ENCODE measurements around the gene UBR3. TPM values are rescaled to one million over a fixed set of nuclear protein-coding genes. Genes with fewer than 3 reads are reported as not detected.

Gene UBR3
- total and polyA plus RNA-seq, 2 of the 4 experiments (the other 2 are of a cell fraction): 10.0 to 33.9 TPM

DNA sequence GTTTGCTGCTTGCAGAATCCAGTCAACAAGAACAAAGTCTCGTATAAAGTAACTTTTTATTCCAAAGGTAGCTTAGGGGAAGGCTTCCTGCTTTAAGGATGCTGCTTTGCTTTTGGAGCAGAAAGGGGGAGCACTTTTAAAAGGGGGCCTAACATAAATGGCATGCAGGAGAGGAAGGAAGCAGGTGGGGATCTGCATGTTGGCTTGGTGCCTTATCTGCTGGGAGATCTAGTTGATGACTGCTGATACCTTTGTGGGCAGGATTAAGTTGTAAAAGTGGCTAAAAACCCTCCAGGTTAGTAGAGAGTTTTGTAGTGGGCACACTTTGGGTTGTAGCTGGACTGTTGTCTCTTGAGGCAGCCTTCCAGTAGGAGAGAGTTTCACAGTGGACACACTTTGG is 22.5 kb downstream of the UBR3 start:
- in situ Hi-C loops (cut with MboI; ENCODE audit: low sequenced_read_pairs) (no loop called here), intact Hi-C loops (cut with micrococcal nuclease) (no loop called here), dilution Hi-C loops (cut with HindIII; ENCODE audit: low sequenced_read_pairs, unreplicated experiment) (no loop called here)
- Histone ChIP-seq H2BK15ac (ENCODE audit: low read depth, low read length) (no peak overlapping the region), H3K9ac (ENCODE audit: low read depth, low read length) (no peak overlapping the region), H2BK5ac (ENCODE audit: low read depth, low read length, poor library complexity, severe bottlenecking) (no peak overlapping the region), H3K18ac (ENCODE audit: low read depth, low read length) (no peak overlapping the region), H3K4me2 (ENCODE audit: low read depth, low read length) (no peak overlapping the region), H4K91ac (ENCODE audit: insufficient read depth, low read depth, low read length) (no peak overlapping the region), H2BK20ac (ENCODE audit: low read depth, low read length) (no peak overlapping the region), H4K20me1 (ENCODE audit: insufficient read depth, low read length) (peaks cover 5% of the 10 kb centered on the region; the same call in 1 of the 2 replicates), H3K79me1 (ENCODE audit: low read depth in 1 of 2, low read length in 2 of 2) (peaks cover 25 to 39% of the 10 kb centered on the region in 2 experiments; a peak in 3 of 4 replicates), H3K23ac (ENCODE audit: low read depth, low read length) (no peak overlapping the region), H2BK120ac (ENCODE audit: low read depth, low read length) (no peak overlapping the region), H3K9me1 (ENCODE audit: insufficient read depth, low read length) (no peaks in the 10 kb centered on the region), H3K36me3 (ENCODE audit: control insufficient read depth, insufficient read depth, low read length) (0 out of 2 replicates have a peak, but pooled peaks cover 5% of the 10 kb centered on the region), H4K5ac (ENCODE audit: low read depth, low read length) (no peak overlapping the region), H4K8ac (ENCODE audit: low read depth in 2 of 2, low read length in 2 of 2) (no peak overlapping the region), H3K9me3 (ENCODE audit: control insufficient read depth, insufficient read depth, low read length) (no peaks in the 10 kb centered on the region; the same call in 1 of the 2 replicates), H2AK9ac (replicated peaks; ENCODE audit: low read depth, low read length, poor library complexity) (no peak overlapping the region), H3K14ac (replicated peaks; ENCODE audit: low read depth, low read length) (no peak overlapping the region), H3K4me3 (ENCODE audit: insufficient read depth, low read depth, low read length) (no peak overlapping the region), H3K4ac (ENCODE audit: low read depth, low read length) (no peak overlapping the region), H2AK5ac (ENCODE audit: low read depth, low read length) (no peak overlapping the region), H3K4me1 (ENCODE audit: control insufficient read depth, insufficient read depth, low read length) (no peaks in the 10 kb centered on the region), H3K27me3 (ENCODE audit: control insufficient read depth, insufficient read depth, low read length) (no peaks in the 10 kb centered on the region), H3K56ac (ENCODE audit: extremely low read depth, insufficient read depth, low read length) (no peak overlapping the region), H2AFZ (replicated peaks; ENCODE audit: low read length, poor library complexity) (no peak overlapping the region), H3K27ac (ENCODE audit: insufficient read depth, low read length) (no peak overlapping the region)
- no peak for DNase-seq
- ChIA-PET CTCF (no interaction called here), POLR2A (ENCODE audit: unreplicated experiment) (no interaction called here)
- WGBS, 2 experiments (ENCODE audit: extremely low coverage in 2 of 2, insufficient read length in 1 of 2): no CpG with 5 or more reads among the region's 1 CpG
- no TSS peak for BruUV-seq (replicated peaks)
- TF ChIP-seq SMC3 (IDR thresholded peaks at IDR 0.05; ENCODE audit: low read depth, low read length): no peak
- TF ChIP-seq, protein P1, sequence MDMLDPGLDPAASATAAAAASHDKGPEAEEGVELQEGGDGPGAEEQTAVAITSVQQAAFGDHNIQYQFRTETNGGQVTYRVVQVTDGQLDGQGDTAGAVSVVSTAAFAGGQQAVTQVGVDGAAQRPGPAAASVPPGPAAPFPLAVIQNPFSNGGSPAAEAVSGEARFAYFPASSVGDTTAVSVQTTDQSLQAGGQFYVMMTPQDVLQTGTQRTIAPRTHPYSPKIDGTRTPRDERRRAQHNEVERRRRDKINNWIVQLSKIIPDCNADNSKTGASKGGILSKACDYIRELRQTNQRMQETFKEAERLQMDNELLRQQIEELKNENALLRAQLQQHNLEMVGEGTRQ (IDR thresholded peaks at IDR 0.05; ENCODE audit: low read depth, low read length): no peak
- TF ChIP-seq, protein P2, sequence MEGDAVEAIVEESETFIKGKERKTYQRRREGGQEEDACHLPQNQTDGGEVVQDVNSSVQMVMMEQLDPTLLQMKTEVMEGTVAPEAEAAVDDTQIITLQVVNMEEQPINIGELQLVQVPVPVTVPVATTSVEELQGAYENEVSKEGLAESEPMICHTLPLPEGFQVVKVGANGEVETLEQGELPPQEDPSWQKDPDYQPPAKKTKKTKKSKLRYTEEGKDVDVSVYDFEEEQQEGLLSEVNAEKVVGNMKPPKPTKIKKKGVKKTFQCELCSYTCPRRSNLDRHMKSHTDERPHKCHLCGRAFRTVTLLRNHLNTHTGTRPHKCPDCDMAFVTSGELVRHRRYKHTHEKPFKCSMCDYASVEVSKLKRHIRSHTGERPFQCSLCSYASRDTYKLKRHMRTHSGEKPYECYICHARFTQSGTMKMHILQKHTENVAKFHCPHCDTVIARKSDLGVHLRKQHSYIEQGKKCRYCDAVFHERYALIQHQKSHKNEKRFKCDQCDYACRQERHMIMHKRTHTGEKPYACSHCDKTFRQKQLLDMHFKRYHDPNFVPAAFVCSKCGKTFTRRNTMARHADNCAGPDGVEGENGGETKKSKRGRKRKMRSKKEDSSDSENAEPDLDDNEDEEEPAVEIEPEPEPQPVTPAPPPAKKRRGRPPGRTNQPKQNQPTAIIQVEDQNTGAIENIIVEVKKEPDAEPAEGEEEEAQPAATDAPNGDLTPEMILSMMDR (conservative IDR thresholded peaks at IDR 0.05; ENCODE audit: low read depth, low read length): no peak
- no peak for TF ChIP-seq FOS (IDR thresholded peaks at IDR 0.05; ENCODE audit: low read depth, low read length)
- TF ChIP-seq BHLHE40 (IDR thresholded peaks at IDR 0.05; ENCODE audit: low read depth, low read length): no peak
- no peak for TF ChIP-seq MAFK (IDR thresholded peaks at IDR 0.05; ENCODE audit: low read depth, low read length)
- ATAC-seq (ENCODE audit: low read depth): no peak
